HCT116 (cell line): Measurements from ENCODE around the gene PPP1R13L. TPM values are rescaled to one million over a fixed set of nuclear protein-coding genes. Genes with fewer than 3 reads are reported as not detected.

Experiments
- ATAC-seq: fragments of 200-7000 bp; cut with Tn5 transposase; 2 replicates; pipeline ENCODE4 v1.9.1; 2020; ENCODE audit warnings: mild to moderate bottlenecking, moderate library complexity
- BruUV-seq: library from RNA; stranded (reverse); fragments of 400-500 nt; replicated peaks from 2 replicates; lab custom pipeline; 2021; lab: Mats Ljungman, UMichigan
- CTCF ChIA-PET: fragments of 300-600 bp; sonication (Branson Sonifier 250); formaldehyde crosslinking; loops from one replicate; lab custom pipeline; 2021; ENCODE audit warnings: antibody characterized with exemption; lab: Charles Lee
- POLR2A ChIA-PET: fragments of 300-600, 350-600 bp; sonication (Branson Sonifier 250); formaldehyde crosslinking; loops from one replicate; lab custom pipeline; 2021; ENCODE audit warnings: antibody characterized with exemption; lab: Charles Lee
- RAD21 ChIA-PET, 2 experiments: fragments of 300-600 bp; sonication (Branson Sonifier 250); formaldehyde crosslinking; loops; one replicate each; lab custom pipeline; 2023; ENCODE audit warnings: low total read pairs in 2 of 2; ENCODE audit not compliant: uncharacterized antibody in 2 of 2, unreplicated experiment in 2 of 2, low non-redundant PET in 1 of 2; lab: Charles Lee
- DNase-seq: peaks from one replicate; pipeline ENCODE4 v3.0.0-alpha.2; 2010; ENCODE audit warnings: low read depth, low spot score
- H2AFZ ChIP-seq: fragments of 200-600 bp; shearing (Covaris generic), sonication (generic); 2 replicates; pipeline ENCODE4 v1.6.1; 2017; ENCODE audit warnings: low read depth, mixed run types, mixed read lengths, antibody characterized with exemption, low read length; ENCODE audit not compliant: poor library complexity, severe bottlenecking
- H3K27ac ChIP-seq: 2 replicates; pipeline ENCODE4 v1.5.1; 2012; ENCODE audit warnings: low read depth, low read length
- H3K27me3 ChIP-seq: fragments of 200-600 bp; sonication (generic); 2 replicates; pipeline ENCODE4 v1.6.1; 2016; ENCODE audit warnings: mixed run types, low read length, mixed read lengths; ENCODE audit not compliant: insufficient read depth
- H3K36me3 ChIP-seq, 2 experiments: fragments of 200-500 bp in 1 of 2; fragments of 200-600 bp in 1 of 2; sonication (Bioruptor generic) in 1 of 2; sonication (generic) in 1 of 2; 2 replicates each; pipeline versions ENCODE4 v1.5.1 to v1.6.1; 2014 to 2016; ENCODE audit warnings: low read length in 2 of 2, inconsistent platforms in 1 of 2, mixed read lengths in 1 of 2, mixed run types in 1 of 2; ENCODE audit not compliant: insufficient read depth in 2 of 2, control insufficient read depth in 1 of 2
- H3K4me1 ChIP-seq, 2 experiments: fragments of 200-600 bp in 1 of 2; sonication (generic) in 1 of 2; 2 replicates each; pipeline versions ENCODE4 v1.5.1 to v1.6.1; 2012 to 2017; ENCODE audit warnings: low read length in 2 of 2, inconsistent platforms in 1 of 2, mild to moderate bottlenecking in 1 of 2, mixed read lengths in 1 of 2, mixed run types in 1 of 2, moderate library complexity in 1 of 2; ENCODE audit not compliant: insufficient read depth in 2 of 2, control insufficient read depth in 1 of 2
- H3K4me2 ChIP-seq: fragments of 200-600 bp; sonication (generic); 2 replicates; pipeline ENCODE4 v1.6.1; 2017; ENCODE audit warnings: mixed run types, low read length, mixed read lengths
- H3K4me3 ChIP-seq, 2 experiments: fragments of 200-600 bp in 1 of 2; sonication (generic) in 1 of 2; replicated peaks in 1 of 2; 2 replicates each; pipeline ENCODE4 v1.5.1; 2011 to 2016; ENCODE audit warnings: low read length in 2 of 2, control low read depth in 1 of 2, low read depth in 1 of 2, mild to moderate bottlenecking in 1 of 2, mixed read lengths in 1 of 2, mixed run types in 1 of 2
- H3K79me2 ChIP-seq: fragments of 200-600 bp; sonication (generic); 2 replicates; pipeline ENCODE4 v1.6.1; 2017; ENCODE audit warnings: mild to moderate bottlenecking, mixed run types, low read length, moderate library complexity, mixed read lengths; ENCODE audit not compliant: insufficient read depth
- H3K9ac ChIP-seq: fragments of 200-600 bp; sonication (generic); 2 replicates; pipeline ENCODE4 v1.6.1; 2016; ENCODE audit warnings: low read length, mixed read lengths
- H3K9me2 ChIP-seq: fragments of 200-600 bp; sonication (generic), shearing (Covaris generic); 2 replicates; pipeline ENCODE4 v1.6.1; 2017; ENCODE audit warnings: mixed run types, mild to moderate bottlenecking, moderate library complexity; ENCODE audit not compliant: insufficient read depth
- H3K9me3 ChIP-seq, 2 experiments: fragments of 200-500 bp in 1 of 2; fragments of 200-600 bp in 1 of 2; sonication (Bioruptor generic) in 1 of 2; sonication (generic) in 1 of 2; 2 replicates each; pipeline ENCODE4 v1.6.1; 2014 to 2017; ENCODE audit warnings: low read length in 2 of 2, mixed read lengths in 2 of 2, inconsistent platforms in 1 of 2, low read depth in 1 of 2, mild to moderate bottlenecking in 1 of 2, mixed run types in 1 of 2, moderate library complexity in 1 of 2; ENCODE audit not compliant: control insufficient read depth in 1 of 2, insufficient read depth in 1 of 2
- H4K20me1 ChIP-seq: fragments of 200-600 bp; sonication (generic), shearing (Covaris generic); 2 replicates; pipeline ENCODE4 v1.6.1; 2017; ENCODE audit warnings: mixed run types, mild to moderate bottlenecking, moderate library complexity; ENCODE audit not compliant: insufficient read depth
- ELF1 ChIP-seq: IDR thresholded peaks from 2 replicates; pipeline ENCODE4 v1.6.1; 2012; ENCODE audit warnings: low read depth, borderline replicate concordance
- EZH2 ChIP-seq: fragments of 200-600 bp; sonication (generic); IDR thresholded peaks from 2 replicates; pipeline ENCODE4 v1.6.1; 2017; ENCODE audit warnings: antibody characterized with exemption, mixed run types
- EZH2phosphoT487 ChIP-seq: fragments of 200-600 bp; IDR thresholded peaks from 2 replicates; pipeline ENCODE4 v1.6.1; 2018; ENCODE audit warnings: antibody characterized with exemption, borderline replicate concordance
- FOSL1 ChIP-seq: IDR thresholded peaks from 2 replicates; pipeline ENCODE4 v1.6.1; 2012; ENCODE audit warnings: low read depth
- JUND ChIP-seq: IDR thresholded peaks from 2 replicates; pipeline ENCODE4 v1.6.1; 2012
- TCF7L2 ChIP-seq: IDR thresholded peaks from 2 replicates; pipeline ENCODE4 v1.7.0; 2011; ENCODE audit warnings: borderline replicate concordance, inconsistent platforms; ENCODE audit not compliant: insufficient read depth, insufficient read length; ENCODE audit errors: extremely low read depth
- YY1 ChIP-seq: IDR thresholded peaks from 2 replicates; pipeline ENCODE4 v1.6.1; 2011; ENCODE audit warnings: low read length, low read depth, moderate library complexity, mild to moderate bottlenecking; ENCODE audit not compliant: insufficient replicate concordance; ENCODE audit errors: extremely low read depth
- intact Hi-C: fragments of 100-400 bp; cut with micrococcal nuclease; formaldehyde crosslinking; loops from 2 replicates; pipeline ENCODE4 v1.10.0; 2022
- total RNA-seq: library from RNA; stranded (reverse); gene quantifications from one replicate; pipeline ENCODE4 v1.2.1, GENCODE V29; 2021; ENCODE audit not compliant: unreplicated experiment
- TF ChIP-seq, protein P1 (sequence below), 3 experiments: fragments of 200-600 bp in 1 of 3; sonication (generic) in 1 of 3; IDR thresholded peaks in 2 of 3; conservative IDR thresholded peaks in 1 of 3; 2 replicates each; pipeline ENCODE4 v1.5.1; 2012 to 2017; ENCODE audit warnings: low read depth in 2 of 3, low read length in 2 of 3, antibody characterized with exemption in 1 of 3, borderline replicate concordance in 1 of 3, control low read depth in 1 of 3, mild to moderate bottlenecking in 1 of 3, mixed read lengths in 1 of 3, mixed run types in 1 of 3, moderate library complexity in 1 of 3; ENCODE audit not compliant: insufficient read depth in 1 of 3
- TF ChIP-seq, protein P2 (sequence below): IDR thresholded peaks from 2 replicates; pipeline ENCODE4 v1.6.1; 2011; ENCODE audit warnings: mild to moderate bottlenecking, low read length, moderate library complexity; ENCODE audit not compliant: insufficient replicate concordance; ENCODE audit errors: extremely low read depth

The PPP1R13L gene
- total RNA-seq, 1 experiment from 2014 or later, result 89.1 TPM

DNA sequence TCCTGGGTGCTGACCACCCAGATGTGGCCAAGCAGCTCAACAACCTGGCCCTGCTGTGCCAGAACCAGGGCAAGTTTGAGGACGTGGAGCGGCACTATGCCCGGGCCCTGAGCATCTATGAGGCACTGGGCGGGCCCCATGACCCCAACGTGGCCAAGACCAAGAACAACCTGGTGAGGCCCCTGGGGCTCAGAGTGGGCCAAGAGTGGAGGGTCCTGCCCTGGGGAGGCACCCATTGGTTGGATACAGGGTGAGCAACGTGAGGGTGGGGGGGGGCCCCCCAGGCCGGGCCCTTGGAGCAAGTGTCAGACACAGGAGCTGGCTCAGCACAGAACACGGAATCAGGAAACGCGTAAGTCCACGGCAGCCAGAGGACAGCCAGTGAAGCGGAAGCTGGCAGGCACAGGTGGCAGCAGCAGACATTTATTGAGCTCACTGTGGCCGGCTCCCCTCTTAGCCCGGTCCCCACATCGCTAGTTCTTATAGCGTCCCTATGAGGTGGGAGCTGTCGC, 55.4 kb downstream of the PPP1R13L start:
- ATAC-seq (no peak), DNase-seq (no peak)
- no peak overlapping the region for H3K9ac ChIP-seq
- no TSS peak for BruUV-seq
- RAD21 ChIA-PET, result no interaction called here
- CTCF ChIA-PET, result no interaction called here
- no peak overlapping the region for H3K4me3 ChIP-seq
- peaks cover 10 to 13% of the 10 kb centered on the region in 2 experiments; a peak in 3 of 4 replicates for H3K4me1 ChIP-seq
- H3K9me3 ChIP-seq, result no peaks in the 10 kb centered on the region
- H3K27me3 ChIP-seq, result no peaks in the 10 kb centered on the region
- H3K79me2 ChIP-seq, result 0 out of 2 replicates have a peak, but pooled peaks cover 1% of the 10 kb centered on the region
- TF ChIP-seq, protein P1, sequence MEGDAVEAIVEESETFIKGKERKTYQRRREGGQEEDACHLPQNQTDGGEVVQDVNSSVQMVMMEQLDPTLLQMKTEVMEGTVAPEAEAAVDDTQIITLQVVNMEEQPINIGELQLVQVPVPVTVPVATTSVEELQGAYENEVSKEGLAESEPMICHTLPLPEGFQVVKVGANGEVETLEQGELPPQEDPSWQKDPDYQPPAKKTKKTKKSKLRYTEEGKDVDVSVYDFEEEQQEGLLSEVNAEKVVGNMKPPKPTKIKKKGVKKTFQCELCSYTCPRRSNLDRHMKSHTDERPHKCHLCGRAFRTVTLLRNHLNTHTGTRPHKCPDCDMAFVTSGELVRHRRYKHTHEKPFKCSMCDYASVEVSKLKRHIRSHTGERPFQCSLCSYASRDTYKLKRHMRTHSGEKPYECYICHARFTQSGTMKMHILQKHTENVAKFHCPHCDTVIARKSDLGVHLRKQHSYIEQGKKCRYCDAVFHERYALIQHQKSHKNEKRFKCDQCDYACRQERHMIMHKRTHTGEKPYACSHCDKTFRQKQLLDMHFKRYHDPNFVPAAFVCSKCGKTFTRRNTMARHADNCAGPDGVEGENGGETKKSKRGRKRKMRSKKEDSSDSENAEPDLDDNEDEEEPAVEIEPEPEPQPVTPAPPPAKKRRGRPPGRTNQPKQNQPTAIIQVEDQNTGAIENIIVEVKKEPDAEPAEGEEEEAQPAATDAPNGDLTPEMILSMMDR (IDR thresholded peaks at IDR 0.05 in 2 of 3, conservative IDR thresholded peaks at IDR 0.05 in 1 of 3; ENCODE audit: borderline replicate concordance in 1 of 3, insufficient read depth in 1 of 3, low read depth in 2 of 3, low read length in 2 of 3), result no peak
- TF ChIP-seq, protein P2, sequence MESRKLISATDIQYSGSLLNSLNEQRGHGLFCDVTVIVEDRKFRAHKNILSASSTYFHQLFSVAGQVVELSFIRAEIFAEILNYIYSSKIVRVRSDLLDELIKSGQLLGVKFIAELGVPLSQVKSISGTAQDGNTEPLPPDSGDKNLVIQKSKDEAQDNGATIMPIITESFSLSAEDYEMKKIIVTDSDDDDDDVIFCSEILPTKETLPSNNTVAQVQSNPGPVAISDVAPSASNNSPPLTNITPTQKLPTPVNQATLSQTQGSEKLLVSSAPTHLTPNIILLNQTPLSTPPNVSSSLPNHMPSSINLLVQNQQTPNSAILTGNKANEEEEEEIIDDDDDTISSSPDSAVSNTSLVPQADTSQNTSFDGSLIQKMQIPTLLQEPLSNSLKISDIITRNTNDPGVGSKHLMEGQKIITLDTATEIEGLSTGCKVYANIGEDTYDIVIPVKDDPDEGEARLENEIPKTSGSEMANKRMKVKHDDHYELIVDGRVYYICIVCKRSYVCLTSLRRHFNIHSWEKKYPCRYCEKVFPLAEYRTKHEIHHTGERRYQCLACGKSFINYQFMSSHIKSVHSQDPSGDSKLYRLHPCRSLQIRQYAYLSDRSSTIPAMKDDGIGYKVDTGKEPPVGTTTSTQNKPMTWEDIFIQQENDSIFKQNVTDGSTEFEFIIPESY, result no peak
- no peak for TF ChIP-seq FOSL1
- no peak for TF ChIP-seq EZH2
- TF ChIP-seq EZH2phosphoT487, result no peak
- no peak for TF ChIP-seq JUND
- no peak for TF ChIP-seq YY1
- TF ChIP-seq ELF1, result no peak
- TF ChIP-seq TCF7L2, result no peak
- no peaks in the 10 kb centered on the region for H3K9me2 ChIP-seq
- POLR2A ChIA-PET, result no interaction called here
- H3K27ac ChIP-seq, result no peak overlapping the region
- no peaks in the 10 kb centered on the region for H4K20me1 ChIP-seq
- no peak overlapping the region for H3K4me2 ChIP-seq
- H2AFZ ChIP-seq, result no peak overlapping the region
- intact Hi-C loops, result no loop called here
- H3K36me3 ChIP-seq, result peaks cover 18 to 19% of the 10 kb centered on the region in 2 experiments; a peak in 3 of 4 replicates
